ENCODE data around the gene BCL7B. TPM values are rescaled to one million over a fixed set of nuclear protein-coding genes. Genes with fewer than 3 reads are reported as not detected.

Gene BCL7B
- total and polyA plus RNA-seq, 2 of the 4 experiments (the other 2 are of a cell fraction), result 7.2 to 51.3 TPM

Small RNA genes within 50 kb of the gene (microRNA-seq; reads per million reads assigned to microRNA genes)
- not detected for gene RNU6-1198P (ENCODE audit: insufficient read depth, insufficient read length)

Small RNA genes within 50 kb of the gene (small RNA-seq; reads per million reads assigned to genes)
- 0 reads per million in 5 experiments for gene RNU6-1198P

Other genes with a start within 250 kb of the BCL7B start
- gene NSUN5, start 248.9 kb downstream of the BCL7B start, total RNA-seq (2012; rRNA removed), result 10.0 and 11.4 TPM in 2 replicates
- gene NSUN5, start 248.9 kb downstream of the BCL7B start, polyA plus RNA-seq (2012; rRNA removed), result 17.7 and 21.0 TPM in 2 replicates
- gene TRIM50, start 229.6 kb downstream of the BCL7B start, total RNA-seq (2012; rRNA removed), result not detected in 2 replicates
- gene TRIM50, start 229.6 kb downstream of the BCL7B start, polyA plus RNA-seq (2012; rRNA removed), result not detected in 2 replicates
- gene FKBP6, start 229.5 kb downstream of the BCL7B start, total RNA-seq (2012; rRNA removed), result not detected in 2 replicates
- not detected in 2 replicates for gene FKBP6, start 229.5 kb downstream of the BCL7B start, polyA plus RNA-seq (2012; rRNA removed)
- 0.72 and 0.83 TPM in 2 replicates for gene FZD9, start 123.9 kb downstream of the BCL7B start, total RNA-seq (2012; rRNA removed)
- gene FZD9, start 123.9 kb downstream of the BCL7B start, polyA plus RNA-seq (2012; rRNA removed), result 1.6 and 1.8 TPM in 2 replicates
- 45.0 and 60.8 TPM in 2 replicates for gene BAZ1B, start 35.4 kb downstream of the BCL7B start, total RNA-seq (2012; rRNA removed)
- gene BAZ1B, start 35.4 kb downstream of the BCL7B start, polyA plus RNA-seq (2012; rRNA removed), result 16.8 and 20.2 TPM in 2 replicates
- gene TBL2, start 20.9 kb upstream of the BCL7B start, total RNA-seq (2012; rRNA removed), result 81.7 and 94.1 TPM in 2 replicates
- 61.8 and 72.6 TPM in 2 replicates for gene TBL2, start 20.9 kb upstream of the BCL7B start, polyA plus RNA-seq (2012; rRNA removed)
- not detected in 2 replicates for gene MLXIPL, start 66.8 kb upstream of the BCL7B start, total RNA-seq (2012; rRNA removed)
- not detected in 2 replicates for gene MLXIPL, start 66.8 kb upstream of the BCL7B start, polyA plus RNA-seq (2012; rRNA removed)
- gene VPS37D, start 110.1 kb upstream of the BCL7B start, total RNA-seq (2012; rRNA removed), result 2.3 and 2.8 TPM in 2 replicates
- 3.1 and 4.8 TPM in 2 replicates for gene VPS37D, start 110.1 kb upstream of the BCL7B start, polyA plus RNA-seq (2012; rRNA removed)
- 1.6 and 1.7 TPM in 2 replicates for gene DNAJC30, start 125.8 kb upstream of the BCL7B start, total RNA-seq (2012; rRNA removed)
- 9.0 and 10.6 TPM in 2 replicates for gene DNAJC30, start 125.8 kb upstream of the BCL7B start, polyA plus RNA-seq (2012; rRNA removed)
- gene BUD23, start 125.9 kb upstream of the BCL7B start, total RNA-seq (2012; rRNA removed), result 35.7 and 40.8 TPM in 2 replicates
- 65.2 and 72.2 TPM in 2 replicates for gene BUD23, start 125.9 kb upstream of the BCL7B start, polyA plus RNA-seq (2012; rRNA removed)
- gene STX1A, start 162.0 kb upstream of the BCL7B start, total RNA-seq (2012; rRNA removed), result 9.3 and 10.0 TPM in 2 replicates
- 22.0 and 22.6 TPM in 2 replicates for gene STX1A, start 162.0 kb upstream of the BCL7B start, polyA plus RNA-seq (2012; rRNA removed)
- gene ABHD11, start 181.1 kb upstream of the BCL7B start, total RNA-seq (2012; rRNA removed), result 13.4 and 14.2 TPM in 2 replicates
- gene ABHD11, start 181.1 kb upstream of the BCL7B start, polyA plus RNA-seq (2012; rRNA removed), result 19.9 and 22.6 TPM in 2 replicates
- 0.18 TPM in 1 of 2 replicates, not detected in the other for gene CLDN3, start 212.6 kb upstream of the BCL7B start, total RNA-seq (2012; rRNA removed)
- gene CLDN3, start 212.6 kb upstream of the BCL7B start, polyA plus RNA-seq (2012; rRNA removed), result 0.12 and 0.16 TPM in 2 replicates